ENCODE measurements around the gene CCNB2.
"Not testable (repeated sequence)": the region's sequence is repeated elsewhere in the genome, so short reads cannot be mapped to it uniquely, and the experiment has no call there.

The CCNB2 gene

GRCh38 chr15:59133929-59134427 lies 29.0 kb downstream of the CCNB2 start:
- H3K4me1 ChIP-seq (ENCODE audit: control insufficient read depth in 1 of 2, insufficient read depth in 2 of 2, low read length in 2 of 2), result no peaks in the 10 kb centered on the region
- H3K36me3 ChIP-seq (ENCODE audit: control insufficient read depth in 1 of 2, insufficient read depth in 2 of 2, low read length in 2 of 2), result peaks cover 22 to 53% of the 10 kb centered on the region in 2 donors
- no peak overlapping the region for H3K27ac ChIP-seq (ENCODE audit: low read length)
- H3K9me3 ChIP-seq (ENCODE audit: control insufficient read depth in 1 of 2, low read length in 2 of 2), result no peaks in the 10 kb centered on the region
- no peaks in the 10 kb centered on the region for H3K27me3 ChIP-seq (ENCODE audit: low read depth, low read length)
- H3K4me3 ChIP-seq (ENCODE audit: low read depth in 1 of 2, low read length in 2 of 2), result no peak overlapping the region

- no peaks in the 10 kb centered on the region for H3K27me3 ChIP-seq (ENCODE audit: low read depth, low read length)
- no peaks in the 10 kb centered on the region for H3K4me1 ChIP-seq (ENCODE audit: control insufficient read depth in 1 of 2, insufficient read depth in 2 of 2, low read length in 2 of 2)
- no peaks in the 10 kb centered on the region for H3K9me3 ChIP-seq (ENCODE audit: control insufficient read depth in 1 of 2, low read length in 2 of 2)
- H3K4me3 ChIP-seq (ENCODE audit: low read depth in 1 of 2, low read length in 2 of 2), result no peak overlapping the region
- peaks cover 22 to 57% of the 10 kb centered on the region in 2 donors for H3K36me3 ChIP-seq (ENCODE audit: control insufficient read depth in 1 of 2, insufficient read depth in 2 of 2, low read length in 2 of 2)
- H3K27ac ChIP-seq (ENCODE audit: low read length), result no peak overlapping the region
Observed at GRCh38 chr15:59137566-59137965, 32.6 kb downstream of the CCNB2 start.

- no peak overlapping the region for H3K27ac ChIP-seq (ENCODE audit: low read length)
- H3K27me3 ChIP-seq (ENCODE audit: low read depth, low read length), result no peaks in the 10 kb centered on the region
- no peaks in the 10 kb centered on the region for H3K4me1 ChIP-seq (ENCODE audit: control insufficient read depth in 1 of 2, insufficient read depth in 2 of 2, low read length in 2 of 2)
- H3K4me3 ChIP-seq (ENCODE audit: low read depth in 1 of 2, low read length in 2 of 2), result no peak overlapping the region
- peaks cover 24 to 56% of the 10 kb centered on the region in 2 donors for H3K36me3 ChIP-seq (ENCODE audit: control insufficient read depth in 1 of 2, insufficient read depth in 2 of 2, low read length in 2 of 2)
- H3K9me3 ChIP-seq (ENCODE audit: control insufficient read depth in 1 of 2, low read length in 2 of 2), result no peaks in the 10 kb centered on the region
Observed at GRCh38 chr15:59138243-59138642, 33.3 kb downstream of the CCNB2 start.

- Histone ChIP-seq H3K9me3 (ENCODE audit: control insufficient read depth in 1 of 2, low read length in 2 of 2) (no peaks in the 10 kb centered on the region), H3K4me1 (ENCODE audit: control insufficient read depth in 1 of 2, insufficient read depth in 2 of 2, low read length in 2 of 2) (no peaks in the 10 kb centered on the region), H3K27me3 (ENCODE audit: low read depth, low read length) (no peaks in the 10 kb centered on the region), H3K27ac (ENCODE audit: low read length) (no peak overlapping the region), H3K36me3 (ENCODE audit: control insufficient read depth in 1 of 2, insufficient read depth in 2 of 2, low read length in 2 of 2) (peaks cover 17 to 46% of the 10 kb centered on the region in 2 donors), H3K4me3 (ENCODE audit: low read depth in 1 of 2, low read length in 2 of 2) (no peak overlapping the region)
Observed at GRCh38 chr15:59140422-59141226, 35.7 kb downstream of the CCNB2 start.

GRCh38 chr15:59143281-59143680 lies 38.3 kb downstream of the CCNB2 start:
- no peaks in the 10 kb centered on the region for H3K9me3 ChIP-seq (ENCODE audit: control insufficient read depth in 1 of 2, low read length in 2 of 2)

GRCh38 chr15:59144594-59144993 lies 39.6 kb downstream of the CCNB2 start:
- H3K4me1 ChIP-seq (ENCODE audit: control insufficient read depth in 1 of 2, insufficient read depth in 2 of 2, low read length in 2 of 2); H3K4me3 ChIP-seq (ENCODE audit: low read depth in 1 of 2, low read length in 2 of 2); H3K9me3 ChIP-seq (ENCODE audit: control insufficient read depth in 1 of 2, low read length in 2 of 2); H3K27ac ChIP-seq (ENCODE audit: low read length); H3K27me3 ChIP-seq (ENCODE audit: low read depth, low read length): not testable (repeated sequence)
- peaks cover 6 to 26% of the 10 kb centered on the region in 2 donors for H3K36me3 ChIP-seq (ENCODE audit: control insufficient read depth in 1 of 2, insufficient read depth in 2 of 2, low read length in 2 of 2)

More at GRCh38 chr15:59143281-59143680, 38.3 kb downstream of the CCNB2 start:
- H3K36me3 ChIP-seq (ENCODE audit: control insufficient read depth in 1 of 2, insufficient read depth in 2 of 2, low read length in 2 of 2), result peaks cover 6 to 29% of the 10 kb centered on the region in 2 donors
- H3K27me3 ChIP-seq (ENCODE audit: low read depth, low read length), result no peaks in the 10 kb centered on the region
- H3K4me1 ChIP-seq (ENCODE audit: control insufficient read depth in 1 of 2, insufficient read depth in 2 of 2, low read length in 2 of 2), result no peaks in the 10 kb centered on the region
- no peak overlapping the region for H3K4me3 ChIP-seq (ENCODE audit: low read depth in 1 of 2, low read length in 2 of 2)
- no peak overlapping the region for H3K27ac ChIP-seq (ENCODE audit: low read length)

GRCh38 chr15:59147666-59148065 lies 42.7 kb downstream of the CCNB2 start:
- H3K4me1 ChIP-seq (ENCODE audit: control insufficient read depth in 1 of 2, insufficient read depth in 2 of 2, low read length in 2 of 2), result peaks cover 0 to 4% of the 10 kb centered on the region in 2 donors
- H3K27me3 ChIP-seq (ENCODE audit: low read depth, low read length), result no peaks in the 10 kb centered on the region
- H3K4me3 ChIP-seq (ENCODE audit: low read depth in 1 of 2, low read length in 2 of 2), result no peak overlapping the region
- H3K9me3 ChIP-seq (ENCODE audit: control insufficient read depth in 1 of 2, low read length in 2 of 2), result no peaks in the 10 kb centered on the region
- no peak overlapping the region for H3K27ac ChIP-seq (ENCODE audit: low read length)
- peaks cover 12 to 43% of the 10 kb centered on the region in 2 donors for H3K36me3 ChIP-seq (ENCODE audit: control insufficient read depth in 1 of 2, insufficient read depth in 2 of 2, low read length in 2 of 2)

- H3K4me1 ChIP-seq (ENCODE audit: control insufficient read depth in 1 of 2, insufficient read depth in 2 of 2, low read length in 2 of 2), result peaks cover 0 to 4% of the 10 kb centered on the region in 2 donors
- peaks cover 15 to 47% of the 10 kb centered on the region in 2 donors for H3K36me3 ChIP-seq (ENCODE audit: control insufficient read depth in 1 of 2, insufficient read depth in 2 of 2, low read length in 2 of 2)
- no peaks in the 10 kb centered on the region for H3K9me3 ChIP-seq (ENCODE audit: control insufficient read depth in 1 of 2, low read length in 2 of 2)
- H3K4me3 ChIP-seq (ENCODE audit: low read depth in 1 of 2, low read length in 2 of 2), result no peak overlapping the region
- H3K27ac ChIP-seq (ENCODE audit: low read length), result no peak overlapping the region
- H3K27me3 ChIP-seq (ENCODE audit: low read depth, low read length), result no peaks in the 10 kb centered on the region
Observed at GRCh38 chr15:59148153-59148833, 43.3 kb downstream of the CCNB2 start.

- Histone ChIP-seq H3K9me3 (ENCODE audit: control insufficient read depth in 1 of 2, low read length in 2 of 2) (no peaks in the 10 kb centered on the region), H3K4me1 (ENCODE audit: control insufficient read depth in 1 of 2, insufficient read depth in 2 of 2, low read length in 2 of 2) (peaks cover 0 to 4% of the 10 kb centered on the region in 2 donors), H3K27me3 (ENCODE audit: low read depth, low read length) (no peaks in the 10 kb centered on the region), H3K4me3 (ENCODE audit: low read depth in 1 of 2, low read length in 2 of 2) (no peak overlapping the region), H3K27ac (ENCODE audit: low read length) (no peak overlapping the region), H3K36me3 (ENCODE audit: control insufficient read depth in 1 of 2, insufficient read depth in 2 of 2, low read length in 2 of 2) (peaks cover 13 to 51% of the 10 kb centered on the region in 2 donors)
Observed at GRCh38 chr15:59150185-59150584, 45.2 kb downstream of the CCNB2 start.

- H3K4me1 ChIP-seq (ENCODE audit: control insufficient read depth in 1 of 2, insufficient read depth in 2 of 2, low read length in 2 of 2), result peaks cover 0 to 4% of the 10 kb centered on the region in 2 donors
- H3K27me3 ChIP-seq (ENCODE audit: low read depth, low read length), result no peaks in the 10 kb centered on the region
- H3K36me3 ChIP-seq (ENCODE audit: control insufficient read depth in 1 of 2, insufficient read depth in 2 of 2, low read length in 2 of 2), result peaks cover 20 to 53% of the 10 kb centered on the region in 2 donors
- no peak overlapping the region for H3K4me3 ChIP-seq (ENCODE audit: low read depth in 1 of 2, low read length in 2 of 2)
- no peak overlapping the region for H3K27ac ChIP-seq (ENCODE audit: low read length)
- H3K9me3 ChIP-seq (ENCODE audit: control insufficient read depth in 1 of 2, low read length in 2 of 2), result no peaks in the 10 kb centered on the region
Observed at GRCh38 chr15:59152694-59153450, 47.9 kb downstream of the CCNB2 start.

GRCh38 chr15:59153466-59153865 lies 48.5 kb downstream of the CCNB2 start:
- no peaks in the 10 kb centered on the region for H3K9me3 ChIP-seq (ENCODE audit: control insufficient read depth in 1 of 2, low read length in 2 of 2)
- peaks cover 26 to 58% of the 10 kb centered on the region in 2 donors for H3K36me3 ChIP-seq (ENCODE audit: control insufficient read depth in 1 of 2, insufficient read depth in 2 of 2, low read length in 2 of 2)
- H3K4me1 ChIP-seq (ENCODE audit: control insufficient read depth in 1 of 2, insufficient read depth in 2 of 2, low read length in 2 of 2), result peaks cover 0 to 4% of the 10 kb centered on the region in 2 donors
- no peak overlapping the region for H3K27ac ChIP-seq (ENCODE audit: low read length)
- H3K4me3 ChIP-seq (ENCODE audit: low read depth in 1 of 2, low read length in 2 of 2), result no peak overlapping the region
- no peaks in the 10 kb centered on the region for H3K27me3 ChIP-seq (ENCODE audit: low read depth, low read length)

Data from muscle layer of duodenum (tissue), 2 donors.